LNCaP clone FGC (cell line): ENCODE results near the gene GHRH.

Experiments used
- DNase-seq: peaks from one replicate; pipeline ENCODE4 v3.0.0-alpha.2; 2011; ENCODE audit warnings: low read depth
- H3K4me3 ChIP-seq: 2 replicates; pipeline ENCODE4 v1.5.1; 2011; ENCODE audit warnings: mild to moderate bottlenecking, low read depth, low read length, control low read depth
- CTCF ChIP-seq: IDR thresholded peaks from 2 replicates; pipeline ENCODE4 v1.5.1; 2012; ENCODE audit warnings: mild to moderate bottlenecking; ENCODE audit not compliant: control insufficient read depth, insufficient read depth; ENCODE audit errors: extremely low read depth

The GHRH gene

GRCh38 chr20:37249304-37249703 is 12.3 kb downstream of the GHRH start:
- DNase-seq, result no peak
- no peak for TF ChIP-seq CTCF
- H3K4me3 ChIP-seq, result no peak overlapping the region

GRCh38 chr20:37247547-37247946 is 14.1 kb downstream of the GHRH start:
- H3K4me3 ChIP-seq, result no peak overlapping the region
- TF ChIP-seq CTCF, result no peak
- no peak for DNase-seq

GRCh38 chr20:37246736-37247135 is 14.9 kb downstream of the GHRH start:
- H3K4me3 ChIP-seq, result no peak overlapping the region
- TF ChIP-seq CTCF, result no peak
- DNase-seq, result no peak

GRCh38 chr20:37245216-37246150 is 16.1 kb downstream of the GHRH start:
- no peak overlapping the region for H3K4me3 ChIP-seq
- no peak for DNase-seq
- TF ChIP-seq CTCF, result no peak

GRCh38 chr20:37244572-37244957 is 17.0 kb downstream of the GHRH start:
- H3K4me3 ChIP-seq, result no peak overlapping the region
- no peak for DNase-seq
- no peak for TF ChIP-seq CTCF

GRCh38 chr20:37243937-37244571 is 17.6 kb downstream of the GHRH start:
- TF ChIP-seq CTCF, result no peak
- no peak overlapping the region for H3K4me3 ChIP-seq
- no peak for DNase-seq
